Panc1 (cell line): Measurements from ENCODE around the gene RIMBP2. TPM values are rescaled to one million over a fixed set of nuclear protein-coding genes. Genes with fewer than 3 reads are reported as not detected.

Source experiments
- ATAC-seq: fragments of 200-7000 bp; cut with Tn5 transposase; 2 replicates; pipeline ENCODE4 v1.9.1; 2020; ENCODE audit warnings: mild to moderate bottlenecking, moderate library complexity
- BruUV-seq: library from RNA; stranded (reverse); fragments of 400-500 nt; replicated peaks from 2 replicates; lab custom pipeline; 2021; lab: Mats Ljungman, UMichigan
- CTCF ChIA-PET: fragments of 300-600 bp; sonication (Branson Sonifier 250); formaldehyde crosslinking; loops from one replicate; lab custom pipeline; 2022; ENCODE audit warnings: antibody characterized with exemption; lab: Charles Lee
- POLR2A ChIA-PET: fragments of 300-600 bp; sonication (Branson Sonifier 250); formaldehyde crosslinking; loops from one replicate; lab custom pipeline; 2022; ENCODE audit warnings: antibody characterized with exemption; lab: Charles Lee
- DNase-seq: peaks from one replicate; pipeline ENCODE4 v3.0.0-alpha.2; 2010; ENCODE audit warnings: low read depth, low spot score
- H3K27ac ChIP-seq: 2 replicates; pipeline ENCODE4 v1.5.1; 2011; ENCODE audit warnings: mild to moderate bottlenecking, low read length, inconsistent platforms
- H3K27me3 ChIP-seq: fragments of 200-500 bp; sonication (Bioruptor generic); 2 replicates; pipeline ENCODE4 v1.6.0; 2014; ENCODE audit warnings: low read length, inconsistent platforms; ENCODE audit not compliant: control insufficient read depth, insufficient read depth
- H3K36me3 ChIP-seq: fragments of 200-500 bp; sonication (Bioruptor generic); 2 replicates; pipeline ENCODE4 v1.5.1; 2014; ENCODE audit warnings: inconsistent platforms, mild to moderate bottlenecking, low read length, moderate library complexity; ENCODE audit not compliant: control insufficient read depth, insufficient read depth
- H3K4me1 ChIP-seq: 2 replicates; pipeline ENCODE4 v1.5.1; 2011; ENCODE audit warnings: inconsistent platforms, mild to moderate bottlenecking, low read length, moderate library complexity; ENCODE audit not compliant: control insufficient read depth, insufficient read depth
- H3K4me3 ChIP-seq, 2 experiments: 2 replicates each; pipeline ENCODE4 v1.5.1; 2011 to 2012; ENCODE audit warnings: low read depth in 2 of 2, low read length in 2 of 2, mild to moderate bottlenecking in 2 of 2, inconsistent platforms in 1 of 2, moderate library complexity in 1 of 2
- H3K9me3 ChIP-seq: fragments of 200-500 bp; sonication (Bioruptor generic); 2 replicates; pipeline ENCODE4 v1.5.1; 2014; ENCODE audit warnings: low read depth, mild to moderate bottlenecking, inconsistent platforms, low read length, moderate library complexity; ENCODE audit not compliant: control insufficient read depth, insufficient read depth
- CTCF ChIP-seq: fragments of 450-650 bp; IDR thresholded peaks from 2 replicates; pipeline ENCODE4 v1.5.1; 2017; ENCODE audit warnings: mild to moderate bottlenecking
- POLR2AphosphoS5 ChIP-seq: IDR thresholded peaks from 2 replicates; pipeline ENCODE4 v1.6.1; 2012; ENCODE audit warnings: mild to moderate bottlenecking, low read depth, low read length, moderate library complexity
- SIN3A ChIP-seq: IDR thresholded peaks from 2 replicates; pipeline ENCODE4 v1.6.1; 2012; ENCODE audit warnings: low read depth, mild to moderate bottlenecking, low read length, moderate library complexity, borderline replicate concordance; ENCODE audit not compliant: insufficient read depth
- TCF7L2 ChIP-seq: IDR thresholded peaks from 2 replicates; pipeline ENCODE4 v1.6.1; 2011; ENCODE audit warnings: mild to moderate bottlenecking, low read depth, low read length, inconsistent platforms
- in situ Hi-C: cut with HindIII; loops from 2 replicates; pipeline ENCODE4 v1.10.0; 2016; ENCODE audit warnings: low sequenced_read_pairs, low pct_unique_long_range_greater_than_20kb
- intact Hi-C: fragments of 100-400 bp; cut with micrococcal nuclease; formaldehyde crosslinking; loops from one replicate; pipeline ENCODE4 v1.10.0; 2022; ENCODE audit not compliant: unreplicated experiment
- total RNA-seq: library from RNA; stranded (reverse); gene quantifications from one replicate; pipeline ENCODE4 v1.2.1, GENCODE V29; 2021; ENCODE audit not compliant: unreplicated experiment
- TF ChIP-seq, protein P1 (sequence below), 2 experiments: IDR thresholded peaks; 2 replicates each; pipeline ENCODE4 v1.6.1; 2011 to 2012; ENCODE audit warnings: low read depth in 2 of 2, control low read depth in 1 of 2, low read length in 1 of 2, mild to moderate bottlenecking in 1 of 2, moderate library complexity in 1 of 2; ENCODE audit not compliant: insufficient read depth in 1 of 2

The RIMBP2 gene
- total RNA-seq, 1 experiment from 2014 or later, result not detected

- in situ Hi-C loops, result no loop called here
- H3K9me3 ChIP-seq, result no peaks in the 10 kb centered on the region
- ChIA-PET CTCF (no interaction called here), POLR2A (no interaction called here)
- H3K27ac ChIP-seq, result no peak overlapping the region
- intact Hi-C loops, result no loop called here
- H3K4me1 ChIP-seq, result no peaks in the 10 kb centered on the region
- no peaks in the 10 kb centered on the region for H3K36me3 ChIP-seq
- TF ChIP-seq CTCF, result no peak
- TF ChIP-seq POLR2AphosphoS5, result no peak
- no peak for TF ChIP-seq SIN3A
- TF ChIP-seq TCF7L2, result no peak
- TF ChIP-seq, protein P1, sequence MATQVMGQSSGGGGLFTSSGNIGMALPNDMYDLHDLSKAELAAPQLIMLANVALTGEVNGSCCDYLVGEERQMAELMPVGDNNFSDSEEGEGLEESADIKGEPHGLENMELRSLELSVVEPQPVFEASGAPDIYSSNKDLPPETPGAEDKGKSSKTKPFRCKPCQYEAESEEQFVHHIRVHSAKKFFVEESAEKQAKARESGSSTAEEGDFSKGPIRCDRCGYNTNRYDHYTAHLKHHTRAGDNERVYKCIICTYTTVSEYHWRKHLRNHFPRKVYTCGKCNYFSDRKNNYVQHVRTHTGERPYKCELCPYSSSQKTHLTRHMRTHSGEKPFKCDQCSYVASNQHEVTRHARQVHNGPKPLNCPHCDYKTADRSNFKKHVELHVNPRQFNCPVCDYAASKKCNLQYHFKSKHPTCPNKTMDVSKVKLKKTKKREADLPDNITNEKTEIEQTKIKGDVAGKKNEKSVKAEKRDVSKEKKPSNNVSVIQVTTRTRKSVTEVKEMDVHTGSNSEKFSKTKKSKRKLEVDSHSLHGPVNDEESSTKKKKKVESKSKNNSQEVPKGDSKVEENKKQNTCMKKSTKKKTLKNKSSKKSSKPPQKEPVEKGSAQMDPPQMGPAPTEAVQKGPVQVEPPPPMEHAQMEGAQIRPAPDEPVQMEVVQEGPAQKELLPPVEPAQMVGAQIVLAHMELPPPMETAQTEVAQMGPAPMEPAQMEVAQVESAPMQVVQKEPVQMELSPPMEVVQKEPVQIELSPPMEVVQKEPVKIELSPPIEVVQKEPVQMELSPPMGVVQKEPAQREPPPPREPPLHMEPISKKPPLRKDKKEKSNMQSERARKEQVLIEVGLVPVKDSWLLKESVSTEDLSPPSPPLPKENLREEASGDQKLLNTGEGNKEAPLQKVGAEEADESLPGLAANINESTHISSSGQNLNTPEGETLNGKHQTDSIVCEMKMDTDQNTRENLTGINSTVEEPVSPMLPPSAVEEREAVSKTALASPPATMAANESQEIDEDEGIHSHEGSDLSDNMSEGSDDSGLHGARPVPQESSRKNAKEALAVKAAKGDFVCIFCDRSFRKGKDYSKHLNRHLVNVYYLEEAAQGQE (IDR thresholded peaks at IDR 0.05; ENCODE audit: insufficient read depth in 1 of 2, low read depth in 2 of 2, low read length in 1 of 2), result no peak
- H3K27me3 ChIP-seq, result peaks cover 6% of the 10 kb centered on the region; the same call in 1 of the 2 replicates
- ATAC-seq (no peak), DNase-seq (no peak)
- BruUV-seq, result no TSS peak
- no peak overlapping the region for H3K4me3 ChIP-seq
Measured at GRCh38 chr12:130452546-130452945, 263.6 kb downstream of the RIMBP2 start.

- Histone ChIP-seq H3K4me1 (no peaks in the 10 kb centered on the region), H3K27me3 (peaks cover 9% of the 10 kb centered on the region; the same call in 1 of the 2 replicates), H3K9me3 (no peaks in the 10 kb centered on the region), H3K4me3 (no peak overlapping the region), H3K36me3 (no peaks in the 10 kb centered on the region), H3K27ac (no peak overlapping the region)
- POLR2A ChIA-PET, result no interaction called here
- ATAC-seq (no peak), DNase-seq (no peak)
- TF ChIP-seq CTCF (no peak), POLR2AphosphoS5 (no peak), TCF7L2 (no peak), SIN3A (no peak)
- TF ChIP-seq, protein P1 (IDR thresholded peaks at IDR 0.05; ENCODE audit: insufficient read depth in 1 of 2, low read depth in 2 of 2, low read length in 1 of 2), result no peak
- CTCF ChIA-PET, result no interaction called here
- intact Hi-C loops (no loop called here), in situ Hi-C loops (no loop called here)
- no TSS peak for BruUV-seq
Measured at GRCh38 chr12:130451001-130451930, 264.8 kb downstream of the RIMBP2 start.
